DMS79 treated with DMSO at 0.1 percent for 48 hours (cell line): ENCODE measurements around the gene JARID2.

Experiments used
- DNase-seq: peaks from one replicate; lab custom pipeline; 2025; lab: John Stamatoyannopoulos, UW

Gene JARID2

GRCh38 chr6:15547400-15547799 lies 301.5 kb downstream of the JARID2 start:
- DNase-seq, result no peak

- no peak for DNase-seq
Observed at GRCh38 chr6:15549371-15549770, 303.5 kb downstream of the JARID2 start.

DNA sequence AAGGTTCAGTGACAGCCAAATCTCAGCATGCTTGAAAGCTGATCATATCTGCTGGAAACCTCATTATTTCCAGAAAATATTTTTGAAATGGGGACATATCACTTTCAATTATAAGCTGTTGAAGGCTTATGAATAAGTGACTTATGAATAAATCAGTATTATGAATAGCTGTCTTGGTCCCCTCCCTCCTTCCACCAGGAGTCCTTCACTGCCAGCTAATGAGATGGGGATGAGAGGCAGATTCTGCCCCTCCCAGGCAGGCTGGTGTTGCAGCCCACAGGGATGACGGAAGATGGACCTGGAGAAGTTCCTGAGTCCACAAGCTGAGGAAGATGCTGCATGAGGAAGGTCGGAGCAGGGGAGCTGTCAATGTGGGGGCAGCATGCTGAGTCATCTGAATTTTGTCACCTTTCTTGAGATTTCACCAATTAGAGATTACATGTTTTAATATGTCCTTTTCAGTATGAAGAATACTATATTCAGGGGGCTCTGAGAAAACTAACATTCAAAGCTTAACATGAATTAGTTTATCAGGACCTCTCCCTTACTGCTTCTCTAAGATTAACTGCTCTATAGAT lies 304.8 kb downstream of the JARID2 start:
- no peak for DNase-seq

DNA sequence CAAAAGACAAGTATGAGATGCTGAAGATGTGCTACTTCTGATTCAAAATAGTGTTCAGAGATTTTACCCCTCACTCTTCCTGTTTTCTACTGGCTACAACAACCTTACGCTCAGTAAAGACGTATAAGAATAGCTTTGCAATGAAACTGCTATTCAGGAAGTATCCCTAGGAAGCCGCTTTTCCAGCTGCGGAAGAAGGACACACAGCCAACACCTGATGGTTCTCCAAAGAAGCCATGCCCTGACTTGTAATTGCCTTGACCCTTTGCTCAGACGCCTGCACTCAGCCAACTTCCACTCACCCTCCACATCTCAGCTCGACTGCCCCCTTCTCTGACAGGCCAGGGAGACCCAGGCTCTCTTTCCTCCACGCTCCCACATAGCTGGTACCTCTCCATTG lies 305.4 kb downstream of the JARID2 start:
- DNase-seq, result no peak

DNA sequence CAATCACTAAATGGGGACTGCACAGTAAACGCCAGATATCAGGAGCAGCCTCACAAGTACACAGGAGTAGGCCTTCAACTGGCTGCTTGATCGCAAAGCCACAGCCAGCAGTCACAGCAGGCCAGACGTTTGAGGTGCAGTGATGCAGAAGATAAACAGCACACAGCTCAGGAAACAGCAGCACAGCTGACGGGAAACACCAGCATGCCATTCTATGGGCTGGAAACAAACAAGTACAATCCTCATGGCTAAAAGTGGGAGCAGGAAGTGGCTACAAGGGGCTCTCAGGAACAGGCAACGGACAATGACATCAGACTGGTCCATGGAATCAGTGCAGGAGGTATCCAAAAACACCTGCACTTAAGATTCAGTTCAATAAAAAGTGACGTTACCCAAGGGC lies 305.9 kb downstream of the JARID2 start:
- peak; percentile 81 for DNase-seq

- DNase-seq, result no peak
Observed at GRCh38 chr6:15553031-15553430, 307.2 kb downstream of the JARID2 start.

- no peak for DNase-seq
Observed at GRCh38 chr6:15553736-15554294, 307.9 kb downstream of the JARID2 start.

DNA sequence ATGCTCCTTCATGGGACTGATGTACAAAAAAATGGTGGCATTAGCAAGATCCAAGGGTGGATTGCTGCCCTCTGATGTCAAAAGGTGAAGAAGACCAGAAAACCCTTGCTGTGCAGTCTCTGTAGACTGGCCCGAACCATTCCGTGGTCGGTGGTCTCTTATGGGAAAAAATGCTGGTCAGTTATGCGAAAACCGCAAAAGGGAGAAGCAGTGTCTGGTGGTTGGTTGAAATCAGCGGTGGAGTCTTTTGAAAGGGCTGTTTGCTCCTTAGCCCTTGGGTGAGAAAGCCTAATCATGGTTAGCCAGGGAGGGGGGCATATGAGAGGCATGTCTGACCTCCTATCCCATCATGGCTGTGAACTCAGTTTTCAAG lies 308.8 kb downstream of the JARID2 start:
- no peak for DNase-seq

DNA sequence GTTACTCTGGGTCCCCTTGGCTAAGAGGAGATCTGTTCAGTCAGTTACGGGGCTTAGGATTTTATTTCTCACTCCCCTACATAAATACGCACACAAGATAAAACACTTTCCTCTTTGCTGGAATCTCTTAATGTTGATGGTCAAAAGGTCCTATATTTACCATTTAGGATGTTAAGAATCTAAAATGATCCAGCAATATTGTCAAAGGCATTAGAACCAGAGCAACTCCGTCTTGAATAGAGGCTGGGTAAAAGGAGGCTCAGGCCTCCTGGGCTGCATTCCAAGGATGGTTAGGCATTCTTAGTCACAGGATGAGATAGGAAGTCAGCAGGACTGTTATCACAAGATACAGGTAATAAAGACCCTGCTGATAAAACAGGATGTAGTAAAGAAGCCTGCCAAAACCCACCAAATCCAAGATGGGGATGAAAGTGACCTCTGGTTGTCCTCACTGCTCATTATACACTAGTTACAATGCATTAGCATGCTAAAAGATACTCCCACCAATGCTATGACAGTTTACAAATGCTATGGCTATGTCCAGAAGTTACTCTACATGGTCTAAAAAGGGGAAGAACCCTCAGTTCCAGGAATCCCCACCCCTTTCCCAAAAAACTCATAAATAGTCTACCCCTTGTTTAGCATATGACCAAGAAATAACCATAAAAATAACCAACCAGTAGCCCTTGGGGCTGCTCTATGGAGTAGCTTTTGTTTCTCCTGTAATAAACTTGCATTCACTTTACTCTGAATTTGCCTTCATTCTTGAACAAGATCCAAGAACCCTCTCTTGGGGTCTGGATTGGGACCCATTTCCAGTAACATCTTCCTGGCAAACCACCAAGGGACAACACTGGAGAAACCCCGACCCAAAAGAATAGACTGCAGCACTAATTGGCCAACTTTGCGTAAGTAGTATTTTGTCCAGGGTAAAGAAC lies 309.5 kb downstream of the JARID2 start:
- DNase-seq, result no peak

- no peak for DNase-seq
Observed at GRCh38 chr6:15556711-15557110, 310.8 kb downstream of the JARID2 start.

GRCh38 chr6:15557174-15557573 lies 311.3 kb downstream of the JARID2 start:
- DNase-seq, result no peak

DNA sequence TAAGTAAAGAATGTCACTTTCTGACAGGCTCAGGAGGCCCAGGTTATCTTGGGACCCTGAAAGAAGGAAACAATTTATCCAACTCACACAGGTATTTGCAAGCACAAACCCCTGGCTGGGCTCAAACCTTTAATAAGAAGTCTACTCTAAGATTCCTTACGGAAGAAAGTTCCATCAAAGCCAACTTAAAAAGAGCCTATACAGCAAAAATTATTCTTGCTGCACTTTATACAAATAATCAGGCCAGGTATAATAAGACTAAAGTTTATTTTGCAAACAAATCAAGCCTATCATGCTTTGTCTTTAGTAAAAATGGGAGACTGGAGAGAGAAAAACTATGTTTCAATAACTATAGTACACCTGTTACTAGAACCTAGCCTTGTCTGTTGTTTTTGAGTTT lies 314.8 kb downstream of the JARID2 start:
- no peak for DNase-seq

GRCh38 chr6:15561447-15562199 lies 315.8 kb downstream of the JARID2 start:
- DNase-seq, result no peak

GRCh38 chr6:15562977-15563376 lies 317.1 kb downstream of the JARID2 start:
- no peak for DNase-seq

- no peak for DNase-seq
Observed at GRCh38 chr6:15569035-15569995, 323.4 kb downstream of the JARID2 start.

DNA sequence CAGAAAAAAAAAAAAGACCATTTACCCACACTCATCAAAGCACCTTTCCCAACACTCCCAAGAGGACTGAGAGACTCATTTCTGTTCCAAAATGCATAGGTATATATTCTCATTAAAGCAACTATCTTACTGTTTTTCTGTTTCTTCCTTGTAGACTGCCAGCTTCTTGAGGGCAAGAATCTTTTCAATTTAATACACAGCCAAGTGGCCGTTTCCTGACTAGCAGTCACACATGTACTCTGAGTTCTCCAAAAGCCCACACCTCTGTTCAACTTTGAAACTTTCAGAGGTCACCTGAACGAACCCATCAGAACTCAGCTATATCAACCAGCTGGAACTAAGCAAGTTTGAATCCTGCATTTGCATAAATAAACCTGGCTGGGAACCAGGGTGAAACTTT lies 324.3 kb downstream of the JARID2 start:
- no peak for DNase-seq
